ENCODE data around the gene DRICH1.

GRCh38 chr22:23591201-23591791 is 40.8 kb downstream of the DRICH1 start:
- TF ChIP-seq PATZ1 (CRISPR knock-in tag; IDR thresholded peaks at IDR 0.05) (peak; percentile 58), CTCF (CRISPR knock-in tag; IDR thresholded peaks at IDR 0.05) (peak; percentile 98), TGIF2 (CRISPR knock-in tag; IDR thresholded peaks at IDR 0.05) (no peak), FOXP4 (CRISPR knock-in tag; IDR thresholded peaks at IDR 0.05) (no peak), BRD4 (CRISPR knock-in tag; IDR thresholded peaks at IDR 0.05) (no peak), HCFC1 (IDR thresholded peaks at IDR 0.05; ENCODE audit: low read depth, low read length) (no peak), ZBTB46 (CRISPR knock-in tag; IDR thresholded peaks at IDR 0.05; ENCODE audit: borderline replicate concordance) (no peak), CHD2 (IDR thresholded peaks at IDR 0.05; ENCODE audit: low read depth, low read length) (no peak), ZNF343 (CRISPR knock-in tag; IDR thresholded peaks at IDR 0.05) (no peak)
